SK-N-SH (cell line): ENCODE results near the gene ELN. TPM values are rescaled to one million over a fixed set of nuclear protein-coding genes. Genes with fewer than 3 reads are reported as not detected.

Source experiments
- CTCF ChIA-PET: fragments of 300-600, 350-600 bp; formaldehyde crosslinking; extraction: SDS; loops from one replicate; lab custom pipeline; 2021; lab: Yijun Ruan, JAX
- POLR2A ChIA-PET: fragments of 350-600 bp; sonication (Branson Sonifier 250); formaldehyde crosslinking; extraction: SDS; loops from one replicate; lab custom pipeline; 2020; ENCODE audit warnings: antibody characterized with exemption, inconsistent platforms; lab: Yijun Ruan, JAX
- DNase-seq: peaks from one replicate; pipeline ENCODE4 v3.0.0; 2012
- H2AFZ ChIP-seq: fragments of 200-600 bp; sonication (generic); 2 replicates; pipeline ENCODE4 v1.8.1; 2016; ENCODE audit warnings: antibody characterized with exemption, mild to moderate bottlenecking, low read depth
- H3F3A ChIP-seq: fragments of 200-600 bp; sonication (generic); replicated peaks from 2 replicates; pipeline ENCODE3; 2016; ENCODE audit warnings: antibody characterized with exemption, mild to moderate bottlenecking; ENCODE audit not compliant: insufficient read depth
- H3K27ac ChIP-seq, 2 experiments: fragments of 200-500 bp in 1 of 2; fragments of 200-600 bp in 1 of 2; sonication (Bioruptor generic) in 1 of 2; sonication (generic), shearing (Covaris generic) in 1 of 2; 2 replicates each; pipeline versions ENCODE4 v1.5.1 to v1.6.1; 2014 to 2016; ENCODE audit warnings: low read depth in 2 of 2, inconsistent platforms in 1 of 2, low read length in 1 of 2, mild to moderate bottlenecking in 1 of 2, mixed read lengths in 1 of 2
- H3K27me3 ChIP-seq: fragments of 200-600 bp; sonication (generic), shearing (Covaris generic); 2 replicates; pipeline ENCODE4 v1.6.1; 2016; ENCODE audit warnings: mixed run types; ENCODE audit not compliant: insufficient read depth
- H3K36me3 ChIP-seq, 2 experiments: fragments of 200-500 bp in 1 of 2; fragments of 200-600 bp in 1 of 2; sonication (Bioruptor generic) in 1 of 2; sonication (generic) in 1 of 2; replicated peaks in 1 of 2; 2 replicates each; pipeline versions ENCODE3 to v1.5.1; 2014 to 2016; ENCODE audit warnings: low read length in 1 of 2, mild to moderate bottlenecking in 1 of 2; ENCODE audit not compliant: insufficient read depth in 2 of 2, control insufficient read depth in 1 of 2
- H3K4me1 ChIP-seq, 2 experiments: fragments of 200-500 bp in 1 of 2; fragments of 200-600 bp in 1 of 2; sonication (Bioruptor generic) in 1 of 2; sonication (generic), shearing (Covaris generic) in 1 of 2; 2 replicates each; pipeline versions ENCODE4 v1.5.1 to v1.6.1; 2014 to 2016; ENCODE audit warnings: low read depth in 1 of 2, low read length in 1 of 2, mixed run types in 1 of 2; ENCODE audit not compliant: insufficient read depth in 2 of 2, control insufficient read depth in 1 of 2
- H3K4me2 ChIP-seq: fragments of 200-600 bp; sonication (generic), shearing (Covaris generic); 2 replicates; pipeline ENCODE4 v1.6.1; 2017; ENCODE audit warnings: mixed run types
- H3K4me3 ChIP-seq, 2 experiments: fragments of 200-500 bp in 1 of 2; fragments of 200-600 bp in 1 of 2; sonication (Bioruptor generic) in 1 of 2; sonication (generic), shearing (Covaris generic) in 1 of 2; 2 replicates each; pipeline versions ENCODE4 v1.5.1 to v1.8.1; 2014 to 2016; ENCODE audit warnings: low read depth in 2 of 2, inconsistent platforms in 1 of 2, low read length in 1 of 2, mild to moderate bottlenecking in 1 of 2, mixed read lengths in 1 of 2, moderate library complexity in 1 of 2
- H3K79me2 ChIP-seq: fragments of 200-600 bp; sonication (generic); 2 replicates; pipeline ENCODE4 v1.8.1; 2017; ENCODE audit warnings: mild to moderate bottlenecking; ENCODE audit not compliant: insufficient read depth
- H3K9ac ChIP-seq: fragments of 200-600 bp; sonication (generic); 2 replicates; pipeline ENCODE4 v1.6.1; 2017; ENCODE audit warnings: mixed run types
- H3K9me2 ChIP-seq: fragments of 200-600 bp; sonication (generic); 2 replicates; pipeline ENCODE4 v1.6.1; 2017; ENCODE audit warnings: mixed run types
- H3K9me3 ChIP-seq: fragments of 200-600 bp; sonication (generic); 2 replicates; pipeline ENCODE4 v1.6.1; 2017; ENCODE audit warnings: mixed run types, mild to moderate bottlenecking, moderate library complexity
- H4K20me1 ChIP-seq: fragments of 200-600 bp; sonication (generic); 2 replicates; pipeline ENCODE4 v1.6.1; 2017; ENCODE audit warnings: mild to moderate bottlenecking, mixed run types; ENCODE audit not compliant: insufficient read depth
- CTCF ChIP-seq: fragments of 200-600 bp; sonication (generic); IDR thresholded peaks from 2 replicates; pipeline ENCODE4 v1.6.1; 2017; ENCODE audit warnings: antibody characterized with exemption, mild to moderate bottlenecking, moderate library complexity
- FOXJ3 ChIP-seq: sonication (generic); formaldehyde crosslinking; IDR thresholded peaks from 2 replicates; pipeline ENCODE4 v1.5.1; 2020; ENCODE audit warnings: mild to moderate bottlenecking, missing genetic modification reagents
- GABPA ChIP-seq: IDR thresholded peaks from 2 replicates; pipeline ENCODE4 v1.4.0; 2012; ENCODE audit warnings: low read depth, mild to moderate bottlenecking
- GATA2 ChIP-seq: sonication (generic); formaldehyde crosslinking; IDR thresholded peaks from 2 replicates; pipeline ENCODE4 v1.5.0; 2020; ENCODE audit warnings: mild to moderate bottlenecking, missing genetic modification reagents
- IRF3 ChIP-seq: fragments of 150-350 bp; IDR thresholded peaks from 2 replicates; pipeline ENCODE4 v1.6.1; 2016; ENCODE audit warnings: mild to moderate bottlenecking, low read depth, low read length
- MXI1 ChIP-seq: IDR thresholded peaks from 2 replicates; pipeline ENCODE4 v1.6.1; 2012; ENCODE audit warnings: mild to moderate bottlenecking, low read depth, low read length, improper control_type of control experiment
- RCOR1 ChIP-seq: fragments of 150-350 bp; IDR thresholded peaks from 2 replicates; pipeline ENCODE4 v1.6.1; 2017; ENCODE audit warnings: antibody characterized with exemption, low read length
- WGBS: methylation state at CpG from one replicate; pipeline ENCODE4 v1.1.6; 2017; ENCODE audit warnings: low lambda C conversion rate; 5-methylcytosine and 5-hydroxymethylcytosine counted together
- polyA plus RNA-seq, 3 experiments: library from polyadenylated mRNA; depleted of rRNA; stranded (reverse); fragments of >200 nt; gene quantifications; 2 replicates each; pipeline ENCODE4 v1.2.3, GENCODE V29; 2012

Gene ELN
- polyA plus RNA-seq, 1 of the 3 experiments (the other 2 are of a cell fraction) = 12.5 TPM

GRCh38 chr7:73981933-73982332, 46.0 kb upstream of the ELN start:
- DNase-seq = no peak
- Histone ChIP-seq H3K36me3 (no peaks in the 10 kb centered on the region), H3K27me3 (no peaks in the 10 kb centered on the region), H3F3A (no peaks in the 10 kb centered on the region), H3K4me2 (no peak overlapping the region), H3K9me3 (no peaks in the 10 kb centered on the region), H4K20me1 (no peaks in the 10 kb centered on the region), H3K79me2 (no peaks in the 10 kb centered on the region), H3K9ac (no peak overlapping the region), H3K9me2 (no peaks in the 10 kb centered on the region), H3K4me1 (peaks cover 0 to 13% of the 10 kb centered on the region in 2 experiments; a peak in 1 of 4 replicates), H3K4me3 (no peak overlapping the region), H2AFZ (no peak overlapping the region), H3K27ac (no peak overlapping the region)
- ChIA-PET POLR2A (no interaction called here), CTCF (interaction anchor here (0.8 to 0.9 kb wide), 2 partner anchors 9 to 225 kb away, joined by 3 read pairs; no protein-coding TSS in a partner anchor)
- 90% methylated on average over 7 of the region's 7 CpGs for WGBS
- TF ChIP-seq GATA2 (CRISPR knock-in tag) (no peak), IRF3 (no peak), CTCF (no peak), RCOR1 (no peak), FOXJ3 (no peak)

DNA sequence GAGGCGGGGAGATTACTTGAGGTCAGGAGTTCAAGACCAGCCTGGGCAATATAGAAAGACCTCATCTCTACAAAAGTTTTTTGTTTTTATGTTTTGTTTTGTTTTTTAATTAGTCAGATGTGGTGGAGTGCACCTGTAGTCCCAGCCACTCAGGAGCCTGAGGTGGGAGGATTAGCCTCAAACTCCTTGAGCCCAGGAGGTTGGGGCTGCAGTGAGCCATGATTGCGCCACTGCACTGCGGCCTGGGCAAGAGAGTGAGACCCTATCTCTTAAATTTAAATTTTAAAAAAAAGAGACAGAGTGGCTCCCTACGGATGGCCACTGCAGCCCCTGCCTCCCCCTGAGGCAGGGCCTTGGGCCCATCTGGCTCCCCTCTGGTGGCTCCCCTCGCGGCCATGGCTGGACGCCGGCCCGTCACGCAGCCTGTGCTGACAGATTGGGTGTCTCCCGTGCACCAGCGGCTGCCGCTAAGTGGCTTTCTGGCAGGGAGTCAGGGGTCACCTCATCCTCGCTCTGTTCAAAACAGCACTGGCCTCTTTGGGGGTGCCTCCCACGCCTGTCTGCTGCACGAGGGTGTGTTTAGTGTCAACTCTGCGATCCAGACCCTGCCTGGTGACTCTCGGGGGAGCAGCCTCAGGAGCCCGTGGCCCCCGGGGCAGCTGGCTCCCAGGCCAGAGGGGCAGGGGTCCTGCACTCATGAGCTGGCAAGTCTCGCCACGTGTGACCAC, 44.4 kb upstream of the ELN start:
- H3K4me2 ChIP-seq = no peak overlapping the region
- no peaks in the 10 kb centered on the region for H3K27me3 ChIP-seq
- no peaks in the 10 kb centered on the region for H4K20me1 ChIP-seq
- ChIA-PET CTCF (interaction anchor here (2.4 kb wide), 1 partner anchor 8 kb away, joined by 13 read pairs; no protein-coding TSS in a partner anchor), POLR2A (no interaction called here)
- 86% methylated on average over 16 of the region's 22 CpGs for WGBS
- peaks cover 0 to 11% of the 10 kb centered on the region in 2 experiments; a peak in 1 of 4 replicates for H3K4me1 ChIP-seq
- no peak overlapping the region for H2AFZ ChIP-seq
- no peak overlapping the region for H3K9ac ChIP-seq
- H3K27ac ChIP-seq = no peak overlapping the region
- H3K36me3 ChIP-seq = no peaks in the 10 kb centered on the region
- H3K4me3 ChIP-seq = no peak overlapping the region
- DNase-seq = peak; percentile 62
- H3K9me2 ChIP-seq = no peaks in the 10 kb centered on the region
- no peaks in the 10 kb centered on the region for H3K79me2 ChIP-seq
- H3K9me3 ChIP-seq = no peaks in the 10 kb centered on the region
- H3F3A ChIP-seq = no peaks in the 10 kb centered on the region
- TF ChIP-seq MXI1 = no peak
- no peak for TF ChIP-seq RCOR1
- TF ChIP-seq GABPA = no peak
- TF ChIP-seq, all 33 proteins: peak for 0
